Fibroblast of skin of left quadriceps (primary cell): ENCODE measurements around the gene ITPKC.

ENCODE experiments used
- DNase-seq, 2 experiments: peaks; one replicate each; pipeline ENCODE4 v3.0.0-alpha.2; 2013; ENCODE audit warnings: low read depth in 2 of 2

The ITPKC gene

GRCh38 chr19:40740747-40741146 lies 23.8 kb downstream of the ITPKC start:
- no peak for DNase-seq

DNA sequence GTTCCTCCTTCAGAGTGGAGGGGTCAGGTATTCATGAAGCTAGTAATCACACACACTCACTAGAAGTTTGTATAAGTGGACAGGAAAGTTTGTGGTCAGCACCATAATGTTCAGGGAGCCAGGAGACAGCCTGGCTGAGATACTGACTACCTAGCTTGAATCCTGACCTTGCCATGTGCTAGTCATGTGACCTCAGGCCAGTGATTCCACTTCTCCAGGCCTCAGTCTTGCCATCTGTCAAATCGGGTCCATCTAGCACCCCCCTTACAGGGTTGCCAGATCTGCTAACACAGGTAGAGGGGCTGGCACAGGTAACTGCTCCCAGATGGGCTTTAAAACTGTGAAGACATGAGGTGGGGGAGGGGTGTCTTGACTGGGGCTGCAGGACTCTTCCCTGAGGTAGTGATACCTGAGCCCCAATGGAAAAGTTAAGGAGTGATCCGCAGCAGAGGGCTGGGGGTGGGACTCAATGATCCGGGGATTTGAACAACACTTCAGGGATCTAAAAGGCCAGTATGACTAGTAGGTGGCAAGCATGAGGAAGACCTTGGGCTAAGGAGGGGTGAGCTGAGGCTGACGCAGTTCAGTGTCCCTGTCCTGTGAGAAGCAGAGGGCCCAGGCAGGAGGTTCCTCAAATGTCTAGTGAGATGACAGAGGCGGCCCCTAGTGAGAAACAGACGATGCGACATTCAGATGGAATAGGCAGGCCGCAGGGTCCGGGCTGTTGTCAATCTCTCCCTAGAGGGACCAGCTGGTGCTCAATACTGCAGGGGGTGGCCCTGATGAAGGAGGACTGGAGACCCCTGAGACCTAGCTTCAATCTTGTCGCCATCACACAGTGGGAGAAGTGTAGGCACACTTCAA lies 24.8 kb downstream of the ITPKC start:
- no peak for DNase-seq

DNA sequence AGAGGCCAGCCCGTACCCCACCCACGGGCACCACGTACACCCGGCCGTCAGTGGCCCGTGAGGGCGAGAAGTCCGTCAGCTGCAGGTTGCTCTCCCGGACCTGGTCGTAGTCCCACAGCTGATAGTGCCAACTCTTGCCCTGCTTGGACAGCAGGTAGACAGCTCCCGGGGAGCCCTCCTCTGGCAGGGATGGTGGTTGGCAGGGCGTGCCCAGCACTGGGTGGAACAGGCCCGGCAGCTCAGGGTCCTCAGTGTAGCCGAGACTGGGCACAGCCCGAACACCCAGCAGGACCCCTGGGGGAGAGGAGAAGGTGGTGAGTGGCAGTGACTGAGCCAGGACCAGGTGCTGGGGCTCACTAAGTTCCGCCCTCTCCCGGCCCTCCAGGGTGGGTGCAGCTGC lies 25.6 kb downstream of the ITPKC start:
- DNase-seq: no peak

DNA sequence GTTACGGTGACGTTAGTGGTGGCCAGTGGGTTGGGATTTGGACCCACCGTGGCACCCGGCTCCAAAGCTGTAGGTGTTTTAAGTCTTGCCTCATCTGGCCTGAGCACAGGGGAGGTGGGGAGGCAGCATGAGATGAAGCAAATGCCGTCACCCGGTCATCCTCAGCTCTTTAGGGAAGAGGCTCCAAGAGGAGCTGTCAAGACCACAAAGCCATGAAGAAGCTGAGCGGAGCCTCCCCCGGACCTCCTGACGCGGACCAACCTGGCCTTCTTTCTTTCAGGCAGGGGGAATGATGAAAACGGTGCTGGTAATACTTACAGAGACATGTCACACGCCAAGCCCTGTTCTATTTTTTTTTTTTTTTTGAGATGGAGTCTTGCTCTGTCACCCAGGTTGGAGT lies 26.0 kb downstream of the ITPKC start:
- DNase-seq: no peak

- DNase-seq: no peak
Measured at GRCh38 chr19:40743926-40744325, 27.0 kb downstream of the ITPKC start.

GRCh38 chr19:40744554-40745401 lies 27.9 kb downstream of the ITPKC start:
- DNase-seq: no peak

GRCh38 chr19:40745402-40745780 lies 28.5 kb downstream of the ITPKC start:
- peak in 1 of 2 experiments; percentile 10 for DNase-seq

GRCh38 chr19:40747536-40747935 lies 30.6 kb downstream of the ITPKC start:
- no peak for DNase-seq

GRCh38 chr19:40750058-40750873 lies 33.4 kb downstream of the ITPKC start, which contains the start of gene ACTMAP:
Gene ACTMAP, minus strand, starts transcription at chr19:40750477. Its CDS starts 674 bp downstream, at chr19:40749803.
- DNase-seq: peak; percentile 100

GRCh38 chr19:40750874-40751537 lies 34.1 kb downstream of the ITPKC start, which contains the start of gene SNRPA:
Gene SNRPA, plus strand, starts transcription at chr19:40751203. Its CDS starts 206 bp downstream, at chr19:40751409.
- peak; percentile 97 for DNase-seq

DNA sequence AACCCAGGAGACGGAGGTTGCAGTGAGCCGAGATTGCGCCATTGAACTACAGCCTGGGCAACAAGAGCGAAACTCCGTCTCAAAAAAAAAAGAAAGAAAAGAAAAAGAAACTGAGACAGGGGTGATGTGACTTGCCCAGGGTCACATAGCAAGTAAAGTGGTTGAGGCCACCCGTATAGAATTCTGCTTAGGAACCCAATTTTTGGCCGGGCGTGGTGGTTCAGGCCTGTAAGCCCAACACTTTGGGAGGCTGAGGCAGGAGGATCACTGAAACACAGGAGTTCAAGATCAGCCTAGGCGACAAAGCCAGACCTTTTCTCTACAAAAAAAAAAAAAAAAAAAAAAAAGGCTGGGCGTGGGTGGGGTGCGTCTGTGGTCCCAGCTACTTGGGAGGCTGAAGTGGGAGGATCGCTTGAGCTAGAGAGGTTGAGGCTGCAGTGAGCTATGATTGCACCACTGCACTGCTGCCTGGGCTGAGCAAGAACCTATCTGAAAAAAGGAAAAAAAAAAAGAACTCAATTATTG lies 35.4 kb downstream of the ITPKC start:
- DNase-seq: no peak

GRCh38 chr19:40754611-40755247 lies 37.8 kb downstream of the ITPKC start:
- DNase-seq: no peak

DNA sequence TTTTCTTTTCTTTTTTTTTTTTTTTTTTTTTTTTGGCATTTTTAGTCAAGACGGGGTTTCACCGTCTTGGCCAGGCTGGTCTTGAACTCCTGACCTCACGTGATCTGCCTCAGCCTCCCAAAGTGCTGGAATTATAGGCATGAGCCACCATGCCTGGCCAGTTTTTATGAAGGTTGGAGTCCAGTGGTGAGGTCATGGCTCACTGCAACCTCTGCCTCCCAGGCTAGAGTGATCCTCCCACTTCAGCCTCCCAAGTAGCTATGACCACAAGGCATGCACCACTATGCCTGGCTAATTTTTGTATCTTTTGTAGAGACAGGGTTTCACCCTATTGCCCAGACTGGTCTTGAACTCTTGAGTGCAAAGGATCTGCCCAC lies 38.3 kb downstream of the ITPKC start:
- DNase-seq: no peak

- DNase-seq: no peak
Measured at GRCh38 chr19:40755791-40756190, 38.9 kb downstream of the ITPKC start.

- DNase-seq: no peak
Measured at GRCh38 chr19:40756502-40757110, 39.7 kb downstream of the ITPKC start.

DNA sequence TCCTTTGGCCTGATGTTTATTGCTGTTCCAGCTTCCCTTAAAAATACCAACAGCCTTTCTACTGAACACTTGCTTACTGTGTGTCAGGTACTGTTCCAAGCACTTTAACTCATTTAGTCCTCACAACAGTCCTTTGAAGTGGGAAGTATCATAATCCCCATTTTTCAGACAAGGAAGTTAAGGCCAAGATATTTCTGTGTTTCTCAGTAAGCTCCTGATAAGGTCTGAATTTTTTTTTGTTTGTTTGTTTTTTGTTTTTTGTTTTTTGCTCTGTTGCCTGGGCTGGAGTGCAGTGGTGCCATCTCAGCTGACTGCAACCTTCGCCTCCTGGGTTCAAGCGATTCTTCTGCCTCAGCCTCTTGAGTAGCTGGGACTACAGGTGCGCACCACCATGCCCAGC lies 41.6 kb downstream of the ITPKC start:
- DNase-seq: no peak

DNA sequence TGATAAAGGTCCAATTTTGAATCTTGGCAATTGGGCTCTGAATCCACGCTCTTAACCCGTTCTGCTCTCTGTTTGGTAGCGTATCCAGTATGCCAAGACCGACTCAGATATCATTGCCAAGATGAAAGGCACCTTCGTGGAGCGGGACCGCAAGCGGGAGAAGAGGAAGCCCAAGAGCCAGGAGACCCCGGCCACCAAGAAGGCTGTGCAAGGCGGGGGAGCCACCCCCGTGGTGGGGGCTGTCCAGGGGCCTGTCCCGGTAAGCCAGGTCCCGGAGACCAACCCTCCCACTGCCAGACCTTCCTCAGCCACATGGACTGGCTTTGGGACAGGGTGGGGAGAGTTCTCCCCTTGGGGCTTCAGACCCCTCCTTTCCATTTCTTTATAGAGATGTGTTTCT lies 42.4 kb downstream of the ITPKC start:
- no peak for DNase-seq

GRCh38 chr19:40762754-40763470 lies 46.0 kb downstream of the ITPKC start:
- DNase-seq: no peak

DNA sequence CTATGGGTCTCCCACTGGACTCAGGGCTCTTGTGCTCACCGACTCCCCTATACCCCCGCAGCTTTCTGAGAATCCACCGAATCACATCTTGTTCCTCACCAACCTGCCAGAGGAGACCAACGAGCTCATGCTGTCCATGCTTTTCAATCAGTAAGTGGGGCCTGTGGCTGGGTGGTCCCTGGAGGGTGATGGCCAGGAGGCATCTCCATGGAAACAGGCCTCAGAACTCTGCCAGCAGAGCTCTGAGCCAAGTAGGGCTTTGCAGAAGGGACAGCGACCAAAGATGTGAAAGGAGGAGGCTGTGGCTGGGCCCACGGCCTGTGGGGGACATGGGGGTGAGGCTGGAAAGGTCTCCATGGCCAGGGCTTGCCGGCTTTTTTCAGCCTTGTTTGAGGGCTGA lies 46.6 kb downstream of the ITPKC start:
- DNase-seq: no peak
